ENCODE measurements around the gene CDC34.

CDC34 gene

DNA sequence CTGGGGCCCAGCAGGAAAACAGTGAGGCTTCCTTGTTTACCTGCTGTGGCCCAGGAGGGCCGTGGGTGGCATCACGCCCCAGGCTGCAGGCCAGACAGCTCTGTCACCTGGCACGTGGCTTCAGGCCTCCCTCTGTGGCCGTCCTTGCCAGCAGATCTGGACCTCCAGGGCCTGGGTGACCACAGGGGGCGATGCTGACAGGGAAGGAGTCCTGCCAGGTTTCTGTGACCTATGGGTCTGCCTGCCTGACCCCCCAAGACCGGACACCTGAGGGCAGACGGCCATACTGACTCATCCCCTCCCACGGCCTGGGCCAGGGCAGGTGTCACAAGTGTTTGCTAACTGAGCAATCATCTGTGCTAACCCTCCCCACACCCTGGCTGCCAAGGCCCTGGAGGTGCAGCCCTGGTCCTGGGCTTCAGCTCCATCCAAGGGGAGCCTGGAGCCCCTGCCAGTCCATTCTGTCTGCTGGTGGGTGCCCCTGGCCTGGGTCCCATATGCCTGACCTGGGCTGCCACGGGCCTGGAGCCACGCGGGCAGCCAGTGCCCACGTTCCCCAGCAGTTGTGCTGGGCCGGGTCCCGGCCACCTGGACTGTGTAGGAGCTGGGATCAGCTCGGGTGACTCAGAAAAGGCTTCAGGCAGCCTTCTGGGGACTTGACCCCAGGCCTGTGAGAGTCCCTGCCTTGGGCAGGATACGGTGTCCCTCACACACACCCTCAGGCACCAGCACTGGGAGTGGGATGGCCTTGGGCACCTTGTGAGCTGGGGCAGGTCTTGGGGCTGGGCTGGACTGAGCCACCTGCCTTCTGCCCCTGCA is 3.7 kb downstream of the CDC34 start:
- H3K4me1 Mint-ChIP-seq (ENCODE audit: low read depth in 2 of 2): peaks cover 15 to 16% of the 10 kb centered on the region in 2 donors
- H3K4me3 Mint-ChIP-seq: peak overlapping the region; percentile 62 to 70
- H3K27ac Mint-ChIP-seq: peak overlapping the region in 1 of 2 donors; percentile 86
- H3K36me3 Mint-ChIP-seq (ENCODE audit: insufficient read depth): peaks cover 48% of the 10 kb centered on the region
- no peaks in the 10 kb centered on the region for H3K27me3 Mint-ChIP-seq
- DNase-seq (no peak), ATAC-seq (replicated peaks) (no peak)
- no peaks in the 10 kb centered on the region for H3K9me3 Mint-ChIP-seq

DNA sequence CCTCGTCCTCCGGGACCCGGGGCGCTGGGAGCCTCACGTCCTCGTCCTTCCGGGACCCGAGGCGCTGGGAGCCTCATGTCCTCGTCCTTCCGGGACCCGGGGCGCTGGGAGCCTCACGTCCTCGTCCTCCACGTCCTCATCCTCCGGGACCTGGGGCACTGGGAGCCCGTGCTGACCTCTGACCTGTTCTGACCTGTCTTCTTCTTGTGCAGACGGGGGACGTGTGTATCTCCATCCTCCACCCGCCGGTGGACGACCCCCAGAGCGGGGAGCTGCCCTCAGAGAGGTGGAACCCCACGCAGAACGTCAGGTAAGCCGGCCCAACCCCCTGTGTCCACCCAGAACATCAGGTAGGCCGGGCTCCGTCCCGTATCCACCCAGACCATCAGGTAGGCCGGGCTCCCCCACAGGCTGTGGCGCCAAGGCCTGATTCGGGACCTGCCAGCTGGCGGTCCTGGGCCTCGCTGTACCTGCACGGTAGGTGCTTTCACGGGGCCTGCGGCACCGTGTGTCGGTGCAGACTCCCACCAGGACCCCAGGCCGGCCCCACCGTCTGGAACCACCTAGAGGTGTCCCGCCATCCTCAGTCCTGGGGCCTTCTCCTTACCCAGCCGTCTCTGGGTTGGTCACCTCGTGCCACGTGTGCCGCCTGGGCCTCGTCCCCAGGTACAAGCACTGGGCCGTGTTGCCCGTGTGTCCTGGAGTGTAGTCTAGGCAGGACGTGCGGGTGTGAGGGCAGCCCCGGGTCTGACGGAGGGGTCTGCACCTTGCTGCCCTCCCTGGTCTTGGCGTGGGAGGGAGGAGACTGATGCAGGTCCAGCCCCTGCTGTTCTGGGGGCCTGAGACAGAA is 4.7 kb downstream of the CDC34 start:
- Mint-ChIP-seq H3K27ac (no peak overlapping the region), H3K27me3 (no peaks in the 10 kb centered on the region), H3K4me1 (ENCODE audit: low read depth in 2 of 2) (peaks cover 15 to 16% of the 10 kb centered on the region in 2 donors), H3K9me3 (no peaks in the 10 kb centered on the region), H3K36me3 (ENCODE audit: insufficient read depth) (peaks cover 43% of the 10 kb centered on the region), H3K4me3 (no peak overlapping the region)
- ATAC-seq (replicated peaks) (no peak), DNase-seq (no peak)

DNA sequence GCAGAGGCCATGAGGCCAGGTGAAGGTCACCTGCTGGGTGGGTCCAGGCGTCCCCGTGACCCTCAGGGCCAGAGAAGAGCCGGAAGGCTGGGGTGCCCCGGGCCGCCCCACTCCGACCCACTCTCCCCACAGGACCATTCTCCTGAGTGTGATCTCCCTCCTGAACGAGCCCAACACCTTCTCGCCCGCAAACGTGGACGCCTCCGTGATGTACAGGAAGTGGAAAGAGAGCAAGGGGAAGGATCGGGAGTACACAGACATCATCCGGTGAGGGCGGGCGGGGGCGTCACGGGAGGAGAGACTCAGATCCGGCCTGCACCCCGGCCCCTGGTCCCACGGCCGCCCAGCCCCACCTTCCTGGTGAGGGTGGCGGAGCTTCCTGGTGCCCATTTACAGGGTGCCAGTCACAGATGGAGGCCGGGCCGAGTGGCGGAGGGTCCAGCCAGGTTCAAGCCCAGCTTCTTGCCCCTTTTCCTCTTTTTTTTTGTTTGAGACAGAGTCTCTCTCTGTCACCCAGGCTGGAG is 5.4 kb downstream of the CDC34 start:
- ATAC-seq (replicated peaks) (no peak), DNase-seq (no peak)
- Mint-ChIP-seq H3K27me3 (no peaks in the 10 kb centered on the region), H3K4me3 (no peak overlapping the region), H3K4me1 (ENCODE audit: low read depth in 2 of 2) (peaks cover 15 to 16% of the 10 kb centered on the region in 2 donors), H3K36me3 (ENCODE audit: insufficient read depth) (peaks cover 40% of the 10 kb centered on the region), H3K9me3 (no peaks in the 10 kb centered on the region), H3K27ac (no peak overlapping the region)

DNA sequence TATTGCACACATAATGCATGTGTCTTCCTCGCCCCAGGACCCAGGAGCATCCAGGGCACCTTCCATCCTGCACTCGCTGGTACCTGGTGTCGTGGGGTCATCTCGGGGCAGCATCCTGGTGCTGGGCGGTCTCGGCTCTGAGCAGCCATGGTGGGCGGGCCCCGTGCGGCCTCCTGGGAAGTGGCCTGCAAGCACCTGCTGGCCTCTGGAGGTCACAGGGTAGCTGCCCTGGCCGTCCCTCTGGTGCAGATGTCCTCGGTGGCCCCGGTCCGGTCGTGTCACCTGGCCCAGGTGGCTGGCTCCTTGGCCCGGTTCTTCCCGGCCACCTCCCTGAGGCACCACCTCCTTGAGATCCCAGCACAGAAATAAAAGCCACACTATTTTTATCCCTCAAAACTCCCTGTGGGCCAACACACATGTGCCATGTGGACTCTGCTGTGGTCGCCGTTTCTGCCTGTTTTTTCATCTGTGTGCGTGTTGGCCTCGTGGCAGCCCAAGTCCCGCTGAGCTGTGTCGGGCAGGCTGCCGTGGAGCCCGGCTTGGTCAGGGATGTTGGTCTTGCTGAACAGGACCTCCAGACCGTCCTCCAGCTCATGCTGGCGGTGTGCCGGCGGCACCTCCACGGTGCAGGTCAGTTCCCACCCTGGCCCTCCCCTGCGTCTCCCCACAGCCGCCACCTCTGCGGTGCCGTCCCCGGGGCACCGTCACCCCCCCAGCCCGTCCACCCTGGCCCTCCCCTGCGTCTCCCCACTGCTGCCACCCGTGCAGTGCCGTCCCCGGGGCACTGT is 7.3 kb downstream of the CDC34 start:
- no peak for DNase-seq
- ATAC-seq (replicated peaks): no peak
- no peak overlapping the region for H3K4me3 Mint-ChIP-seq
- peaks cover 6 to 14% of the 10 kb centered on the region in 2 donors for H3K4me1 Mint-ChIP-seq (ENCODE audit: low read depth in 2 of 2)
- H3K9me3 Mint-ChIP-seq: no peaks in the 10 kb centered on the region
- peak overlapping the region in 1 of 2 donors; percentile 73 for H3K27ac Mint-ChIP-seq
- peaks cover 42% of the 10 kb centered on the region for H3K36me3 Mint-ChIP-seq (ENCODE audit: insufficient read depth)
- no peaks in the 10 kb centered on the region for H3K27me3 Mint-ChIP-seq

DNA sequence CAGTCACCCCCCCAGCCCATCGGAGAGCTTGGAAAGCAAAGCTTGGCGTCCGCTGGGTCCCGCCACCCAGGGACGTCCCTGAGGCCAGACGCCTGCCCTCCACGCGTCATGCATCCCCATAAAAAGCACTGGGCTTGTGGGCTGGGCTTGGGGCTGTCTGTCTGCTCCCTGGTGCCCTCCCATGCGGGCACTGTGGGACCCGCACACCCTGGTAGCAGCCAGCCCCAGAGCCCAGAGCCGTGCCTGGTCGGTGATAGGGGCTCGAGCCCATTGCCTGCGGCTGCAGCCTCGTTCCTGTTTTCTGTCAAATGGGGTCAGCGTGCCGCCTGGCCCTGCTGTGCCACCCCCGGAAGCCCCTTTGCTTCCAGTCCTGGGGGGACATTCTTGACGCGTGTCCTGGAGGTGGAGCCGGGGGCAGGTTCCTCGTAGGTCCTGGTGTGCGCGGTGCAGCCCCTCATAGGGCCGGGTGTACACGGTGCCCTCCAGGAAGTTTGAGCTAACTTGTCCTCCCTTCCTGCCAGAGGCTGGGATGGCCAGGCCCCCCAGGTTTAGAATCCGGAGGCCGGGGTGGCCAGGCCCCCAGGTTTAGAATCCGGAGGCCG is 8.0 kb downstream of the CDC34 start:
- no peak overlapping the region for H3K4me3 Mint-ChIP-seq
- H3K9me3 Mint-ChIP-seq: no peaks in the 10 kb centered on the region
- peaks cover 49% of the 10 kb centered on the region for H3K36me3 Mint-ChIP-seq (ENCODE audit: insufficient read depth)

DNA sequence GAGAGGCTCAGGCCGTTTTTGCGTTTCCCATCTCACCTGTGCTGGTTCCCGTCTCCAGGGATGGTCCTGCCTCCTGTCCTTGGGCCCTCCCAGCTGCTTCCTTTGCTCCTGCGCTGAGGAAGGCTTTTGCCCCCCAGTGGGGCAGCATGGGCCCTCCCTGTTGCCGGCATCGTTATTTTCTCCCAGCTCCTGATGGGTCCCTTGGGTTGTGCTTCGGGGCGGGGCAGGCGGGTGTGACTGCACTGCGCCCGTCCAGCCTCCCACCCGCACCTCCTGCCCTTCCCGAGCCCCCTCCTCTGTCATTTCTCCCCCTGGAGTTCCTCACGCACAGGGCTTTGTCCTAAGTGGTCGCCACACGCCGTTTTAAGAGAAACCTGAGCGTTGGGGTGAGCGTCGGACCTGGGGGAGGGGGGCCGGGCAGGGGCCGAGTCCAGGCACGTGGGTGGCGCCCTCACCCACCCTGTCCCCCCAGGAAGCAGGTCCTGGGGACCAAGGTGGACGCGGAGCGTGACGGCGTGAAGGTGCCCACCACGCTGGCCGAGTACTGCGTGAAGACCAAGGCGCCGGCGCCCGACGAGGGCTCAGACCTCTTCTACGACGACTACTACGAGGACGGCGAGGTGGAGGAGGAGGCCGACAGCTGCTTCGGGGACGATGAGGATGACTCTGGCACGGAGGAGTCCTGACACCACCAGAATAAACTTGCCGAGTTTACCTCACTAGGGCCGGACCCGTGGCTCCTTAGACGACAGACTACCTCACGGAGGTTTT is 9.5 kb downstream of the CDC34 start:
- no peak overlapping the region for H3K27ac Mint-ChIP-seq
- H3K27me3 Mint-ChIP-seq: no peaks in the 10 kb centered on the region
- no peak for DNase-seq
- no peaks in the 10 kb centered on the region for H3K9me3 Mint-ChIP-seq
- peaks cover 14 to 22% of the 10 kb centered on the region in 2 donors for H3K4me1 Mint-ChIP-seq (ENCODE audit: low read depth in 2 of 2)
- H3K36me3 Mint-ChIP-seq (ENCODE audit: insufficient read depth): peaks cover 56% of the 10 kb centered on the region
- no peak overlapping the region for H3K4me3 Mint-ChIP-seq
- ATAC-seq (replicated peaks): no peak

More for the DNA sequence above, 8.0 kb downstream of the CDC34 start:
- ATAC-seq (replicated peaks) (no peak), DNase-seq (no peak)
- Mint-ChIP-seq H3K27ac (no peak overlapping the region), H3K27me3 (no peaks in the 10 kb centered on the region), H3K4me1 (ENCODE audit: low read depth in 2 of 2) (peaks cover 12 to 19% of the 10 kb centered on the region in 2 donors)

DNA sequence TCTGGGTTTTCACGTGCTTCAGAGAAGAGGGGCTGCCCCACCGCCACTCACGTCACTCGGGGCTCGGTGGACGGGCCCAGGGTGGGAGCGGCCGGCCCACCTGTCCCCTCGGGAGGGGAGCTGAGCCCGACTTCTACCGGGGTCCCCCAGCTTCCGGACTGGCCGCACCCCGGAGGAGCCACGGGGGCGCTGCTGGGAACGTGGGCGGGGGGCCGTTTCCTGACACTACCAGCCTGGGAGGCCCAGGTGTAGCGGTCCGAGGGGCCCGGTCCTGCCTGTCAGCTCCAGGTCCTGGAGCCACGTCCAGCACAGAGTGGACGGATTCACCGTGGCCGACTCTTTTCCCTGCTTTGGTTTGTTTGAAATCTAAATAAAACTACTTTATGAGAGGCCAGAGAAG is 10.1 kb downstream of the CDC34 start:
- Mint-ChIP-seq H3K36me3 (ENCODE audit: insufficient read depth) (peaks cover 51% of the 10 kb centered on the region), H3K4me3 (no peak overlapping the region), H3K27me3 (no peaks in the 10 kb centered on the region), H3K27ac (no peak overlapping the region), H3K9me3 (no peaks in the 10 kb centered on the region), H3K4me1 (ENCODE audit: low read depth in 2 of 2) (peaks cover 14 to 22% of the 10 kb centered on the region in 2 donors)
- DNase-seq (no peak), ATAC-seq (replicated peaks) (no peak)

DNA sequence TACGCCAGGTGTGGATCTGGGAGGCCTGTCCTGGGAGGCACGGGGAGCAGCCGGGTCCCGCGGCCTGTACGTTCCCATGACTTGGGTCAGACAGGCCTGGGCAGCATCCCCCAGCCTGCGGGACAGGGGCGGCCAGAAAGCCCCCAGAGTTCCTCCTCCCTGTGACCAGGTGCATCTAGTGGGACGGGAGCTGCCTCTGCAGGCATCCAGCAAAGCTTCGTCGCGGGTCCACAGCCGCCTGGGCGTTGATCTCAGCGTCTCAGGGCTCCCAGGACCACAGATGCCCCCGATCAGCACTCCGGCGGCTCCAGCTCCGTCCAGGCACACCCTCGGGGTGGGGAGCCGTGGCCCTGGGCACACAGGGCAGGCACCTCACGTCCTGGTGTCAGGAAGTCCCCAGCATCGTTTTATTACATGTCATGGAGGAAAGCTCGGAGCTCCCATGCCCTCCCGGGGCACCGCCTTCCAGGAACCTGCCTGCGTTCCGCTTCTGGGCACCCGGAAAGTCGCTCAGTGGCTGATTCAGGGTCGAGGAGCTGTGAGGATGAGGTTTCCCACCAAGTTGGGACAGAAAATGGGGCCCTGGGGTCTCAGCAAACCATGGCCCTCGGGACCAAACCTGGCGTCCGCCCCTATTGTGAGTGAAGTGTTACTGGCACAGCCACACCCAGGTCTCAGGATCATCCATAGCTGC is 10.8 kb downstream of the CDC34 start:
- Mint-ChIP-seq H3K36me3 (ENCODE audit: insufficient read depth) (peaks cover 45% of the 10 kb centered on the region), H3K27ac (peak overlapping the region in 1 of 2 donors; percentile 95), H3K4me3 (no peak overlapping the region)

DNA sequence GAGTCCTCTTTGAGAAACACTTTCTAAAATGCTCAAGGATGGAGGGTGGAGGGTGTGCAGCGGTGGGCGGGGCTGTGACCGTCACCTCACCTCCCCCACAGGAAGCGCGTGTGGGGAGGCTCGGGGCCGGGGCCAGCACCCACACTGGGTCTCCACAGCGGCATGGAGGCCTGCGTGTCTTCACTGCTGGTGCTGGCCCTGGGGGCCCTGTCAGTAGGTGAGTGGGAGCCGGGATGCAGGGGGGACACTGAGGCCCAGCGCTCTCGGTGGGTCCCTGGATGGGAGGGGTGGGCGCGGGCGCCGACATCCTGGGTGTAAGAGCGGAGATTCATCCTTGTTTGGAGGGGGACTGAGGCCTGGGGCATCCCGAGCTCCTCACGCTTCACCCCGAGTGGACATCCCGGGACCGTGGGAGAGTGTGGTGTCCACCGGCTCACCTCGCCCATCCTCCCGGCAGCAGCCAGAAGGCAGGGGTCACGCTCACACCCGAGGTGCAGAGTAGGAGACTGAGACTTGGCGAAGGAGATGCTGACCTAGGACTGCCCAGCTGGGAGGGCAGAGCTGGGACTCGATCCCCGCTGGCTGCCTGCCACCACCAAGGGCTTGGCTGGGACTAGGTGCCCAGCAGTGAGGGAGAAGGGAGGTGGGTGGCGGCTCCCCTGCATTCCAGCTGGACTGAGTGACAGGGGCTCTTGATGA is 12.5 kb downstream of the CDC34 start, which contains the start of gene GZMM:
TSS of gene GZMM (plus strand) at position 144 of the 699 bp plus-strand sequence. CDS start at position 163, 19 bp downstream.
- Mint-ChIP-seq H3K36me3 (ENCODE audit: insufficient read depth) (peaks cover 36% of the 10 kb centered on the region), H3K4me1 (ENCODE audit: low read depth in 2 of 2) (peaks cover 14 to 23% of the 10 kb centered on the region in 2 donors), H3K27me3 (no peaks in the 10 kb centered on the region), H3K4me3 (peak within 1 kb of the TSS; percentile 92 to 95), H3K9me3 (no peaks in the 10 kb centered on the region), H3K27ac (peak within 1 kb of the TSS; percentile 95 to 97)
- DNase-seq (peak; percentile 85 to 88 (median 87)), ATAC-seq (replicated peaks) (peak; percentile 95)

More for the DNA sequence above, 10.8 kb downstream of the CDC34 start:
- no peak for DNase-seq
- ATAC-seq (replicated peaks): no peak
- no peaks in the 10 kb centered on the region for H3K27me3 Mint-ChIP-seq
- H3K4me1 Mint-ChIP-seq (ENCODE audit: low read depth in 2 of 2): peaks cover 14 to 22% of the 10 kb centered on the region in 2 donors
- H3K9me3 Mint-ChIP-seq: no peaks in the 10 kb centered on the region

DNA sequence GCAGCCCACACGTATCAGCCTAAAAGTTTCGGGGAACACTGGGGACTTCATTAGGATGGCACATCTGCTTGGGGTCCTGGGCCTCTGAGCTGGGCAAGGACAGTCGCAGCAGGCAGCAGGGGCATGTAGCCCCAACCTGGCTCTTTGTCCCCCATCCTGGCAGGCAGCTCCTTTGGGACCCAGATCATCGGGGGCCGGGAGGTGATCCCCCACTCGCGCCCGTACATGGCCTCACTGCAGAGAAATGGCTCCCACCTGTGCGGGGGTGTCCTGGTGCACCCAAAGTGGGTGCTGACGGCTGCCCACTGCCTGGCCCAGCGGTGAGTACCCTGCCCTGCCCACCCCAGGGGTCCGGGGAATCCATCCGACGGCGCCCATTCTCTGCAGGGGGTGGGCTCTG is 15.6 kb downstream of the CDC34 start:
- ATAC-seq (replicated peaks) (no peak), DNase-seq (no peak)
- H3K27ac Mint-ChIP-seq: peak overlapping the region in 1 of 2 donors; percentile 45
- peaks cover 14 to 27% of the 10 kb centered on the region in 2 donors for H3K4me1 Mint-ChIP-seq (ENCODE audit: low read depth in 2 of 2)
- no peaks in the 10 kb centered on the region for H3K27me3 Mint-ChIP-seq
- H3K36me3 Mint-ChIP-seq (ENCODE audit: insufficient read depth): peaks cover 45% of the 10 kb centered on the region
- no peaks in the 10 kb centered on the region for H3K9me3 Mint-ChIP-seq
- no peak overlapping the region for H3K4me3 Mint-ChIP-seq
